NCI-H2227 (cell line): ENCODE data around the gene COL9A1.
A peak's percentile ranks its signal among the peaks of the same experiment; 100 is the strongest.

Source experiments
- DNase-seq: peaks from one replicate; lab custom pipeline; 2025; ENCODE audit not compliant: unreplicated experiment; lab: John Stamatoyannopoulos, UW

COL9A1 gene

DNA sequence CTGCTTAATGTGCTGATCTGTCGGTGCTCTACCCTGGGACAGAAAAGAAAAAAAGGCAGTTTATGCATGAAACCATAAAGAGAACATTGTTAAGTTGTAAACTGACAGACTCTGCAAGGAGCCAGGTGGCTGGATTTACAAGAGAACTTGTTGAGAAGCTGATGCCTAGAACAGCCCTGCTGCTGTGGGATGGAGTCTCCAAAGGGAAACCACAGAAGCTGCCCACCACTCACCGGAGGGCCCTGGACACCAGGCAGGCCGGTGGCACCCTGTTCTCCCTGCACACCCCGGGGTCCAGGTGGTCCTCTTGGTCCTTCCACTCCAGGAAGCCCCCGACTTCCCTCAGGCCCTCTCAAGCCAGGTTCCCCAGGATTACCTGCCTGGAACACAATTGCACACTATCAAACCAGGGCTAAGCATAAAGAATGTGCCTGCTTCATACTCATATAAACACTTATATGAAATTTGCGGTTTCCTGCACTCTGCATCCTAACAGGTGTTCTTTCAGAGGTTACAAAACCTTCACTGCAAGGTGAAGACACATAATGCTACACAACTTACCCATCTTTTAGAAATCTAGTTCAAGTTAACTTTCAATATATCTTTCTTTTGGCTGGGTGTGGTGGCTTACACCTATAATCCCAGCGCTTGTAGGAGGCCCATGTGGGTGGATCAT, 68.2 kb downstream of the COL9A1 start:
- DNase-seq = no peak

DNA sequence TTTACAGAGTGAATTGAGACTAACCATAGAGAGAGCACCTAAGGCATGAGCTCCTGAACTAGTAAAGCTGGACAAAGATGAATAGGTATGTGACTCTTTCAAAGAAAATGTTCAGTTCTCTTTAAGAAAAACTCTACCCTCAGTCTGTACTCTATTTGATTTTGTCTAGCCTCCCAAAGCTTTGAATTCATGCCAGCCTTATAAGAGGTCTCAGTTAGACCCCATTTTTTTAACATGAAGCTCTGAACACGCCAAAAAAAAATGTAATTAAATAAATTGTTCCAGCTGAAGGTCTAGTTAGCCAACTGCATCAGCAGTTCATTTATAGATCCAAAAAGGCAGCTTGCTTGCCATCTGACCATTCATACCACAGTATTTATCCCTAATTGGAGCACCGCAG, 71.6 kb downstream of the COL9A1 start:
- no peak for DNase-seq

DNA sequence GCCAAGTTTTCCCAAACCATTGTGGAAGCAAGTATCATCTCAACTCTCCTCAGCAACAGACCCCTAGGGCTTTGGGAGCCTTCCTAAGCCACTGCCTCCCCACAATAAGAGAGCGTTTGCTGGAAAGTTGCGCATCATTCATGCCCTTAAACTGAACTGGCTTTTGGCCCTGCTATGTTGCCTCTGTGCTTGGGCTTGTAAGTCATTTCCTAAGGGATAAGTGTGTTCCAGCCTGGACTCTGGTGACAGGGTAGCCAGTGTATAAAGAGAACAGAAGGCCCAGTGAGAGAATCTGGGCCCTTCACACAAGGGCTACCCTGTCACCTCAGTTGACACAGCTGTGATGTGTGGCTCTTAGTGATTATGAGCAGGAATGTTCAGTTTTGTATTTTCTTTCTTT, 77.8 kb downstream of the COL9A1 start:
- no peak for DNase-seq

DNA sequence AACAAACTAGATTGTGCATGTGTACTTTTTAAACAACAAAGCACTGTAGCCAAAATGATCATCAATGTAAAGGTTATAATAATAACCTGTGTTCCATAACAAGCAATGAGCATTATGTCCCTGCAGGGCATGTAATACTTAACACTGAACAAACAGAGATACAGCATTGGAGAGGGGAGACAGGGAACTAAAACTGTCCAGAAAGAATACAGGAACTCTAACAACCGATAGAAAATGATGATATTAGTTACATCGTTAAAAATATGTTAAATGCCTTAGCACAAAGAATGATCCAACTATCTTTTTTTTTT, 80.5 kb downstream of the COL9A1 start:
- DNase-seq = no peak

DNA sequence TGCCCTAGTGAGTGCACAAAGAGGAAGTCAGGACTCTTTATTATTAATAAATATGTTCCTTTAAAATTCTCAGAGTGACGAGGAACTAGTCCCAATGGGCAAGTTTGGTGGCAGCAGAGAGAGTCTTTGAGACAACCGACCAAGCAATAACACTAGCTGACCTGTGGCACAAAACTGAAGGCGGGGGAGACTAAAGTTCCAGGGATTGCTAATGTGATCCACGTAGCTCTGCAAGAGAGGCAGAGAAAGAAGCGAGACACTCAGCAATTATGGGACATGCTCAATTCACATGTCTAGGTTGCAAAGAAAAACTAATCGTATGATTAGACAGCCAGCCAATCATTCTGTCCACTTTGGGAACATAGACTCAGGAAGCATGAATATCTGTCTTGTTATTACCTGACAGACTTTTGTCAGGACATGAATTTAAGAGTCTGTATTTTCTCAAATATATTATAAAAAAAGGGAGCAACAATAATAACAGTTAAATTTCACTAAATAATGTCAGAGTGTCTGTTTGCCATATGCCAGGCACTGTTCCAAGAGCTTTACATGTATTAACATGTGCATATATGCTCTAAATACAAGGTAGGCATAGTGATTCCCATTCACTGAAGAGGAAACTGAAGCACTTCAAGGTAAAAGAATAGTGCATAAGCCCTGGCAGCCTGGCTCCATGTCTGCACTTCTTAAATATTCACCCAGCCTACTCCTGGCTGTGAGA, 81.0 kb downstream of the COL9A1 start:
- no peak for DNase-seq

DNA sequence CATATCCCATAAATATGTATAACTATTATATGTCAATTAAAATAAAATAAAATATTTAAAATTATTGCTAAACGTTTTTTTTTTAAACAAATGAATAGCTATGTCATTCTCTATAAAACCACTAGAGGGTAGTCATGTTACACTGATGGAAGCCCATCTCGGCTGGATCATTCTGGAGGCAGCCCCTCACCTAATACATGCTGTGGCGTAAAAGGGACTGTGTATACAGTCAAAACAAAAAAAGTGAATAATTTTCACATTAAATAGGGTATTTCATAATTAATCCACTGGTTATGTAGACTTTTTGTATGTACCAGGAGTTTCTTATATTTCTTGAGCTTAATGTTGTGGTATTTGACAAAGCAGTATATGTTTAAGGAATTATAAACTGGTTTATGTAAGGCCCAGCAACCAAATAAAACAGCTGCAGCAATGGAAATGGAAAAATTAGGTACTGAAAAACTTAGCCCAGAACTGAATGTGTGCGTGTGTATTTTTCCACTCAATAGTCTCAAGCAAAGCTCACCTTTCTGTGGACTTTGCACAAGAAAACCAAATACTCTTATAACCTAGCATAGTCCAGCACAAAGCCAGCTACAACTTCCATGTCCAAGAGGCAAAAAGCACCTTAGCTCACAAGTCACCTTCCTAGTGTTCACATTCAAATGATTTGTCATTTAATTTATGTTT, 81.7 kb downstream of the COL9A1 start:
- DNase-seq = peak; percentile 57

DNA sequence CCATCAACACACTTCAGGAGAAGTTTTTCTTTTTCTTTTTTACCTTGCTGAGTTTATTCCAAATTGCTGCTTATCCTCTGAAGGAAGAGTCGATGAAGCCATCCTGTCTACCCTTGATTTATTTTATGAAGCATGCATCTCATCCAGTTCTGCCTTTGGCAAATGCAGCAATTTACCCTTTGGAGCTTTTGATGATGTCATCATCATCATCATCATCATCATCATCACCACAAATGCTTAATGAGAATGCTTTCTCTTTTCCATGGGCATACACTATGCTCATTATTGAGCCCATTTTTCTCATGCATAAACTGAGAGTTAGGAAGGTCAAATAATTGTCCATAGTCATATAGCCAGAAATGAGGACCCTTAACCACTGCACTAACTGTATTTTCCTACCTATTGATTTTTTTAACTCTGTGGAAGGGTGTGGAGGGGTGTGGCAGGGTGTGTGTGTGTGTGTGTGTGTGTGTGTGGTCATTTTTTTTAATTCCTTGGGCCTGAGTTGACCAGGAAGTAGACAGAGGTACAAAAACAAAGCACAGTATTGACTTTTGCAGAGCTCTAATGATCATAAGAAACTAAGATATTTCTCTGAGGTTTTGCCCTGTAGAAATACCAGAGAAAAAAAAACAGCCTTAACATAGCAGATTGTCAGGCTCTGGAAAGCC, 82.8 kb downstream of the COL9A1 start:
- no peak for DNase-seq

DNA sequence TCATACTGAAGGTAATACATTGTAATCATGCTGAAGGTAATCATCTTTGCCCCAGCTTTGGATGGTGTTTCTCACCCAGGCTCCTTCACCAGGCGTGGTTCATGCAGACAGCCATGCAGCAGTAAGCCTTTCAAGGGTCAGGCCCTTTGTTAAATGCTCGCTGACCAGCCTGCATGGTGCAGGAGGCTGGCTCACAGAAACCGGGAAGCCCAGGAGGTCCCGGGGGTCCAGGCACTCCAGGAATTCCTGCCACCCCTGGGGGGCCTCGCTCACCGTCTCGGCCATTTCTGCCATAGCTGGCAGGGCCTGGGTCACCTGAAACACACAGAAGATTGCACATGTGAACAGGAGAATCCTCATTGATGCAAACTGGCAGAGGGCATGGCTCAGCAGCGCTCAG, 86.1 kb downstream of the COL9A1 start:
- no peak for DNase-seq

DNA sequence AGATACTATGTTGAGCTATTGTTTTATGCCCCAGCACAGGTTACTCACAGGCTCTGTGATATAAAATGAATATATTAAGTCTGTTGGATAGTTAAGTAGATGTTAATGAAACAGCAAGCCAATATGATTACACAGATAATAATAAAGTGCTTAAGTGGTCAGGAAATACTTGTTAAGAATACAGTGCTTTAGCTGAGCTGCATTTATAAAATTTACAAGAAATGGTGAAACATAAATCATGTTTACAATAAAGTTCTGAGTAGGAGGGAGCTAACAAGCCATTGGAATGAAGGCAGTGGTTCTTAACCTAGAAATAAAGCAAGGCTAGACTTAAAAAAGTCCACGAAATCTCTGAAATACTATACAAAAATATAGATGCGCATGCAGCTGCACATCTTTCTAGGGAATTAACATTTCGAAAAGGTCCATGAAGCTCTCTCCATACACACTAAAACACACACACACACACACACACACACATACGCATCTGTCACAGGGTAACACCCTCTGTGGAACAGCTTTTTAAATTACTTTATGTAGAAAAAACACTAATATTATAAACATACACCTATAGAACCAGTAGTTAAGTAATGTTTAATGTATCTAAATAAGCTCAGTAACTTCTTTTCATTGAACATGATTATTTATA, 87.3 kb downstream of the COL9A1 start:
- DNase-seq = no peak

DNA sequence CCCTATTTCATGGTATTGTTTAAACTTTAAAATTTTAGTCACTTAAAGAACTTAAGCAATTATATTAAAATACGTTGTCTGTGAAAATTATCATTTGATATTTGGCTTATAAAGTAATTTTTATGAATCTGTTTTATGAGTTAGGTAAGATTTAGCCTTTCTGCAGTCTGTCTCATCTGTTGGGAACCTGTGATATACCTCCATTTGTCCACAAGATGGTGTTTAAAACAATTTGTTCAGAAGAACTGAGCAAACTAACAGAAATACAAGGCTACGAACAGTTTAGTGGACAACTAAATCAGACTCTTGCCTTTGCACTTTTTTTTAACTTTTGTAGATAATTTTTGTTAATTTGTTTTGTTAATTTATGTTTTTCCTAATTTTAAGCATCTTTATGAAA, 92.4 kb downstream of the COL9A1 start:
- peak; percentile 14 for DNase-seq

DNA sequence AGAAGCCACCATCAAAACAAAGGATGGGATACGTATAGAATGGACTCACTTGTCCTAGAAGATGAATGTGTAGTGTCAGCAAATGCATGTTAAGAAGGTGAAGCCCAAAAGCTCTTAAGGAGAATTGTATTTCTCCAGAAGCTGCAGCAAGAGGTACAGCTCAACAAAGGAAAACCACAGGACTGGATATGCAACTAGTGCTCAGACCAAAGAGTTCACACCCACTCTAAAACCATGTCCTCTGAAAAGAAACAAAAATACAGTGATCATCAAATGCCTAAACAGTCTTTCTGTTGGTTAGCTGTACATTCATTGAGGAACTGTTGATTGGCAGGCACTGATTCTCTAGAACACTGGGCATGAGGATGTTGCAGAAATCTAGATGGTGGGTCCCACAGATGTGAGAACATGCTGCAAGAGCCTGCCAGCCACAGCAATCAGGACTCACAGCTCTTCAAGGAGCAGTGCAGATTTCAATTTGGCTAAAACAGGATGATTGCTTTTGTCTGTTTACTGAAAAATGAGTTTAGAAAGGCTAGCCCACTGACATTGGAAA, 94.6 kb downstream of the COL9A1 start:
- no peak for DNase-seq

DNA sequence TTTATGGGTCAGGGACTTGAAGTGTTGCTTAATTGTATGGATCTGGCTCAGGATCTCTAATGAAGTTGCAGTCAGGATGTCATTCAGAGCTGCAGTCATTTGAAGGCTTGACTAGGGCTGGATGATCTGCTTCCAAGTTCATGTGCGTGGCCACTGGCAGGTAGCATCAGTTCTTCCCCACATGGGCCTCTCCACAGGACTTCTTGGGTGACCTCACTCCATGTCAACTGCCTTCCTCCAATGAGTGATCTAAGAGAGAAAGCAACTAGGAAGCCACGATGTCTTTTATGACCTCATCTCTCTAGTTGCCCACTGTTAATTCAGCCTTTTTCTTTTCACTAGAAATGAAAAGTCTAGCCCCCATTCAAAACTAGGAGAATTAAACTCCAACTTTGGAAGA, 104.1 kb downstream of the COL9A1 start:
- no peak for DNase-seq

DNA sequence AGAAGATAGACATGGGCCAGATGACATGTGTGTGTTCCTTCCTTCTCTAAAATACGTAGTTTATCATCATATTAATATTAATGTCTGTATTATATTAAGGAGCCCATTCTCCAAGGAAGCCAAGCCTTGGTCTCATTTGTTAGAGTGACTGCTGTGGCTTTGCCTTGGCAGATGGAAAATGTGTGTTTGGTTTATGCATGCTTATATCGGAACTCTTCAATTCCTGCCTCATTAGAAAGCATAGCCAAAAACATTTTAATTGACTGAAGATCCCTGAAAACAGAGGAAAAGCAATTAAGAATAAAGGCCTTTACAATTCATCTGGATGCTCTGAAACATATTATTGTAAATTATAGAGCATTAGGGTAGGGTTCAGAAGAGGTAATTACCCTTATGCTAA, 106.4 kb downstream of the COL9A1 start:
- DNase-seq = no peak

DNA sequence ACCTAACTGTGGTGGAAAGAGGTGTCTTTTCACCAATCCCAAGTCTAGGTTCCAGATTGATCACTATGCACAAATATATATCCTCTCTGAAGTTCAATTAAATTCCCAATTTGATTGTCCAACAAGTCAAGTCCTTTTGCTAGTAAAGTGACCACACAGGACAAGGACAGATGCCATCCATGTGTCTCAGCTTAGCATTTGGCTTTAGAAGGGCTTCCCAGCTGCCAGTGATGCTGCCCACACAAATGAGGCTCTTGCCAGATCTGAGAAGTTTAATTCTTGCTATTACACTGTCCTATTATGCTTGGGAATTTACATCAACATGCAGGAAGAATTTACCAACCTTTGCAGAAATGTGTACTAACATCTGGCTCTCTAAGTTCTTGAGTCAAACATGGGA, 108.5 kb downstream of the COL9A1 start:
- DNase-seq = no peak

DNA sequence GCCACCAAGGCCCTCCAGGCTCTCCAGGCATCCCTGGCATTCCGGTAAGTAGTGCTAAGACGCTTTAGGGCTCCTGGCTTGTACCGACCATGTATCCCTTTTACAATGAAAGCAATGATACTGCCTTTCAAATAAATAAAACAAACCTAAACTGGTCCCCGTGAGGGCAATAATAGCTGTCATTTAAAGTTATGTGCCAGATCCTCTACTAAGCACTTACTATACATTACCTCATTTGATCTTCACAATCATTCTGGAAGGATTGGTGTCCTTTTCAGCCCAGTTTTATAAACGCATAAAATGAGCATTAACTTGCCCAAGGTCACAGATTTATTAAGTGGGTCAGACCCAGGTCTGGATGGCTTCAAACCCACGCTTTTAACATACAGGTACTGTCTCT, 114.7 kb downstream of the COL9A1 start:
- DNase-seq = no peak

DNA sequence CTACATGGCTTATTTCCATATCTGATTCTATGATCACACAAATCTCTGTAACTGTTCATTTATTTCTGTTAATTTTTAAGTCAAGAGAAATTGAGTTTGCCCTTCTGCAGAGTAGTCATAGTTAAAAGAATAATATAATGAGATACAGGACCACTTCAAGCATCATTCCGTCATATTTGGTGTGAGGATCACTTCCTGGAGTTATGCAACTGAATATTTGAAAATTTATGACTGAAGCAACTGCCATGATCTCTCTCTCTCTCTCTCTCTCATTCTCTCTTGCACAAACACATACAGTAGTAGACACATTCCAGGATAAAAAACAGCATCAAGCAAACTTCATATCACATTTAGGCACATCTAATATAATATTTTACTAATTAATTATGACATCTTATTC, 116.4 kb downstream of the COL9A1 start:
- no peak for DNase-seq

DNA sequence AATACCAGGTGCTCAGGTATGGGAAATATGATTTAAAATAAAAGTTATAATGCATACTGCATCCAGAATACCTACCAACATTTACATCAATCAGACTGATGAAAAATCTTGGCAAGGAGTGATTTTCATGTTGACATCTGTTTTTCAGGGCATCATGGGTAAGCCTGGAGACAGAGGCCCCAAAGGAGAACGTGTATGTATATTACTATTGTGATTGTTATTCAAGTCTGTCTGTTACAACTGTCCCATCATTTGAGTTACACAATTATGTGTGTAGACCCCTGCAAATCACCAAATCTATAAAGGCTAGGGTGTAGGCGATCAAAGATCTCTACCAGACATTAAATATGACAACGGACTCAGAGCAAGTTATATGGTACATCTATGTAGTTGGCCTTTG, 118.2 kb downstream of the COL9A1 start:
- DNase-seq = no peak

DNA sequence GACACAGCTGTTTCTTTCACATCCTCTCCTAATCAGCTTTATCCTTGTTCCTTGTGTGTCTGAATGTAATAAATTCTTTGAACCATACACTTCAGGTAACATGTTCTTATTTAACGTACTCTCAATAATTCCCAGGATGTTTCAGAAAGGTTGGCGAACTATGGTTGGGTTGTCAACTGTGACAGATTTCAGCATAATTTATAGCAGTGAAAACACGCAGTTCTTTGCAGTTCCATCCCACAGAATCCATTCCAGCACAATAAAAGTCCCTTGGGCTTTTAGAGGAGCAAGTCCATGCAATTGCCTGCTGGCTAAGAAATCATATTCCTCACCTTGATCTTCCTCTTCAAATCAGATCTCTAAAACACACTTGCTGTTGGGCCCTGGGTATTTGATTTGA, 119.3 kb downstream of the COL9A1 start:
- DNase-seq = no peak

DNA sequence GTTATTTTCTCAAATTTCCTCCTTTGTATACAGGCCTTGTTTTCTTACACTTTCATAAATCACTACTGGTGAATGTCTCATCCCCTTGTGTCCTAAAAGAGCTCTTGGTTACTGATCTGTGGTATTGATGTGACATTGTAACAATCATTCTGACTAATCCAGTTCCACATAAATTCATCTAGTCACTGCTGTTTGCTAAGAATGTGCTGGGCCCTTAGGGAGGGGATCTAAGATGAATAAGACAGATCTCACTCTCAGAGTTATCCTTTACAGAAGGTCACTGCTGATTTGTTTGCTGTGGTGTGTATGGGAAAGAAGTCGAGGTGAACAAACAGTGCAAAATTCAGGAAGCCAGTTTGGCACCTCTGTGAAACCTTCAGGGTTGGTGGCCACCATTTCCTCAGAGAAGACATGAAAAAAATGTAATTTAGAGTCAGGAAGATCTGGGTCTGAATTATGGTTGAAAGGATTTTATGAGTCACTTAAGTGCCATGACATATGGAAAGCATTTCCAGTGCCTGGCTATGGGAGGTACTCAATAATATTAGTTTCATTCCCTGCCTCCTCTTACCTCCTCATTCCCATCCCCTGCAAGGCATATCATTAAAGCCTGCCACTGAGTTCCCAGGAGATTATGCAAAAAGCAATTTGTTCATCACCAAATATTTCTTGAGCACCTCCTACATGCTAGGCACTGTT, 121.8 kb downstream of the COL9A1 start:
- DNase-seq = no peak

DNA sequence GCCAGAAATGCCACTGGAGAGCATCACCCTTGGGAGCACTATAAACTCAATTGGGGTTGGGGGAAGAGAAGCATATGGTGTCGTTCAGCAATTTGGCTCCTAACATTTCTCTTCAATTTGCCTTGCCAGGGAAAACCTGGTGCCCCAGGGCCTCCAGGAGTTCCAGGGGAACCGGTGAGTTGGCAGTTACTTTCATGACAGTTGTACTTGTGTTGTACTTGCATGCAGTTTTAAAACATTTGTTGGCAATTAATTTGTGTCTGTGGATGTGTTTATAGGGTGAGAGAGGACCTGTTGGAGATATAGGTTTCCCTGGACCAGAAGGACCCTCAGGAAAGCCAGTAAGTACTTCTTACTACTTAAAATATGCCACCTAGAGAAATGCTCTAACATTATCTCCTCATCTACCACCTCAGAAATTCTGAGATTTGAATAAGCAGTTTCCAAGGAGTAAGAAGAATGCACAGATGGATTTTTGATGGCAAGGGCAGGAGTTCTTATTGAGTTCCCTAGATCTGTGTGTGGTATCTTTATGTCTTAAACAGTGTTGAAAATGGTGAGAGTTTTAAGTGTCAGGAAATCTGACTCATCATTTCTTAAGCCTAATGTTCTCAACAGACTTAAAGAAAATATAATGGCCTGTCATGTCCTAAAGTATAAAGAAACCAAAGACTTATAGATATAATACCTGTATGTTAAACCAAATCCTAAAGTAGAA, 122.5 kb downstream of the COL9A1 start:
- DNase-seq = no peak
